Stimulated activated CD8-positive, alpha-beta memory T cell treated with anti-CD3 and anti-CD28 coated beads, Interleukin-4, amount 100 ng/mL, for 24 hours (primary cell): ENCODE results near the gene CGB3.
A peak's percentile ranks its signal among the peaks of the same experiment; 100 is the strongest.
"Not testable (repeated sequence)": the region's sequence is repeated elsewhere in the genome, so short reads cannot be mapped to it uniquely, and the experiment has no call there.

Source experiments
- DNase-seq: peaks from one replicate; pipeline ENCODE4 v3.0.0-alpha.2; 2020; ENCODE audit warnings: low read depth

The CGB3 gene

DNA sequence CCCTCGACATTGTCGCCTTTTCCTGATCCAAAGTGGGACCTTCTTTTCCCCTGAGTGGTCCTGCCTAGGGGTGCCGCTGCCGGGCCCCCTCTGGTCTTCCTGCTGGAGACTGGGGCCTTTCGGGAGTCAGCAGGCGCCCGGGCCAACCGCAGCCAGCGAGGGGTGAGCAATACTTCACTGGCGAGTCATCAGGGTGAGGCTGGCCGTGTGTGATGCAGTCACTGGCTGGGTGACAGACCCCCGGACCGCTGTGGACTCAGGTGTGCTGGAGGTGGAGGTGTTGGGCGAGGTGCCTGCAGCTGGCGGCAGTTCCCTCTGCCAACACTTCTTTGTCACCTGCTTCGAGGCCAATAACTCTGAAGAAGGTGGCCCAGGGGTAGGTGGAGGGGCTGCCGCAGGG, 18.0 kb upstream of the CGB3 start:
- no peak for DNase-seq

DNA sequence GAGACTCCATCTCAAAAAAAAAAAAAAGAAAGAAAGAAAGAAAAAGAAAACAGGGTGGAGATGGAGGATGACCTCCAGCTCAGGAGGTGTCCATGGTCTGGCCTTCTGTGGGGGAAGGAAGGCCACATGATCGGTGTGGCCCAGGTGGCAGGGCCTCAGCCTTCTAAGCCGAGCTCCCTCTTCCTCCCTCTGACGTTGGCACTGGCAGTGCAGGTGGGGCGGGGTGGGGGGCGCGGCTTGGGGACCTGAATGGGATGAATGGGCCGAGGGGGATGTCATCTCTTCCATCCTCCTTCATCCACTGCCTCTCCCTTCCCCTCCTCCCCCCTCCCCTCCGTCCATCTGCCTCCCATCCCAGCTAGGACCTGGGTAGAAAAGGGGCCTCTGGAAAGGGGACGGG, 15.6 kb upstream of the CGB3 start:
- DNase-seq = not testable (repeated sequence)

- DNase-seq = not testable (repeated sequence)
Observed at GRCh38 chr19:49038557-49039276, 14.6 kb upstream of the CGB3 start.

GRCh38 chr19:49038111-49038510, 14.0 kb upstream of the CGB3 start:
- not testable (repeated sequence) for DNase-seq

GRCh38 chr19:49036815-49037214, 12.7 kb upstream of the CGB3 start, which contains the start of gene CGB1:
TSS of gene CGB1 (minus strand) at chr19:49036895. CDS start at chr19:49036711, 184 bp downstream.
- peak; percentile 40 for DNase-seq

DNA sequence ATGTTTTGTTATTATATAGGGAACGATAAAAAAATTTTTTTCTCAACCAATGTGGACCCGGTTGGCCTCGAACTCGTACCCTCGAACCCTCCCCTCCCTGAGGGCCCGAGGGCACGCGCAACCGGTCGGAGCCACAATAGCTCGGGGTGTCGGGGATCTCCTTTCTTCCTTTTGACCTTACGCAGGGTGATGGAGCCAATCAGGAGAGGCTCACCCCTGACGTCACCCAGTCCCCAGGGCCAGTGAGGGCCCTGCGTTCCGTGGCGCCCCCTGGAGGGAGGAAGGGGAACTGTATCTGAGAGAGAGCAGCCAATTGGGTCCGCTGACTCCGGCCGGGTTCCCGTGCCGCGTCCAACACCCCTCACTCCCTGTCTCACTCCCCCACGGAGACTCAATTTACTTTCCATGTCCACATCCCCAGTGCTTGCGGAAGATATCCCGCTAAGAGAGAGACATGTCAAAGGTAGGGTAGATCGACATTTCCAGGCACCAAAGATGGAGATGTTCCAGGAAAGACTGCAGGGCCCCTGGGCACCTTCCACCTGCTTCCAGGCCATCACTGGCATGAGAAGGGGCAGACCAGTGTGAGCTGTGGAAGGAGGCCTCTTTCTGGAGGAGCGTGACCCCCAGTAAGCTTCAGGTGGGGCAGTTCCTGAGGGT, 7.6 kb upstream of the CGB3 start, which contains the start of gene CGB2:
Gene CGB2 (plus strand): TSS at position 249 of the 660 bp plus-strand sequence. CDS start 206 bp downstream, at position 455.
- DNase-seq = peak; percentile 58

GRCh38 chr19:49030323-49030722, 6.2 kb upstream of the CGB3 start:
- DNase-seq = not testable (repeated sequence)

DNA sequence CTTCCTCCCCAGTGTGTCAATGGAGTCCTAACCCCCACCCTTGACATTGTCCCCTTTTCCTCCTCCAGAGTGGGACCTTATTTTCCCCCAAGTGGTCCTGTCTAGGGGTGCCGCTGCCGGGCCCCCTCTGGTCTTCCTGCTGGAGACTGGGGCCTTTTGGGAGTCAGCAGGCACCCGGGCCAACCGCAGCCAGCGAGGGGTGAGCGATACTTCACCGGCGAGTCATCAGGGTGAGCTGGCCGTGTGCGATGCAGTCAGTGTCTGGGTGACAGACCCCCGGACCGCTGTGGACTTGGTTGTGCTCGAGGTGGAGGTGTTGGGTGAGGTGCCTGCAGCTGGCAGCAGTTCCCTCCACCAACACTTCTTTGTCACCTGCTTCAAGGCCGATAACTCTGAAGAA, 5.6 kb upstream of the CGB3 start:
- not testable (repeated sequence) for DNase-seq

GRCh38 chr19:49028686-49029085, 4.6 kb upstream of the CGB3 start:
- not testable (repeated sequence) for DNase-seq

DNA sequence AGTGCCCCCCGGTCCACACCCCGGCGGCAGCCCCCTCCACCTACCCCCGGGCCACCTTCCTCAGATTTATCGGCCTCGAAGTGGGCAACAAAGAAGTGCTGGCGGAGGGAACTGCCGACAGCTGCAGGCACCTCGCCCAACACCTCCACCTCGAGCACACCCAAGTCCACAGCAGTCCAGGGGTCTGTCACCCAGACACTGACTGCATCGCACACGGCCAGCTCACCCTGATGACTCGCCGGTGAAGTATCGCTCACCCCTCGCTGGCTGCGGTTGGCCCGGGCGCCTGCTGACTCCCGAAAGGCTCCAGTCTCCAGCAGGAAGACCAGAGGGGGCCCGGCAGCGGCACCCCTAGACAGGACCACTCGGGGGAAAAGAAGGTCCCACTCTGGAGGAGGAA, 1.5 kb upstream of the CGB3 start:
- DNase-seq = not testable (repeated sequence)

- not testable (repeated sequence) for DNase-seq
Observed at GRCh38 chr19:49025088-49025487, 955 bp upstream of the CGB3 start.

DNA sequence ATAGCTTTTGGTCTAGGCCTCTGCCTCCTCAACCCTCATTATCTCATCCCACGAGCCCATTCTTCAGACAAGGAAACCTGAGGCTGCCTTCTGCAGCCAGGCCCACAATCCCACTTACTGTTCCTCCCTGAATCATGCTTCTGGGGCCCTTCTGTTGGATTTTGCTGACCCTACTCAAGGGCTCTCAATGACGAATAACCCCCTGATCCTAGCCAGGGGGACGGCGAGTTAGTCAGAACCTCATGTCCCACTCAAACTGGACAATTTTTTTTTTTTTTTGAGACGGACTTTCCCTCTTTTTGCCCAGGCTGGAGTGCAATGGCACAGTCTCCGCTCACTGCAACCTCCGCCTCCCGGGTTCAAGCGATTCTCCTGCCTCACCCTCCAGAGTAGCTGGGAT, 2.0 kb downstream of the CGB3 start:
- DNase-seq = no peak

DNA sequence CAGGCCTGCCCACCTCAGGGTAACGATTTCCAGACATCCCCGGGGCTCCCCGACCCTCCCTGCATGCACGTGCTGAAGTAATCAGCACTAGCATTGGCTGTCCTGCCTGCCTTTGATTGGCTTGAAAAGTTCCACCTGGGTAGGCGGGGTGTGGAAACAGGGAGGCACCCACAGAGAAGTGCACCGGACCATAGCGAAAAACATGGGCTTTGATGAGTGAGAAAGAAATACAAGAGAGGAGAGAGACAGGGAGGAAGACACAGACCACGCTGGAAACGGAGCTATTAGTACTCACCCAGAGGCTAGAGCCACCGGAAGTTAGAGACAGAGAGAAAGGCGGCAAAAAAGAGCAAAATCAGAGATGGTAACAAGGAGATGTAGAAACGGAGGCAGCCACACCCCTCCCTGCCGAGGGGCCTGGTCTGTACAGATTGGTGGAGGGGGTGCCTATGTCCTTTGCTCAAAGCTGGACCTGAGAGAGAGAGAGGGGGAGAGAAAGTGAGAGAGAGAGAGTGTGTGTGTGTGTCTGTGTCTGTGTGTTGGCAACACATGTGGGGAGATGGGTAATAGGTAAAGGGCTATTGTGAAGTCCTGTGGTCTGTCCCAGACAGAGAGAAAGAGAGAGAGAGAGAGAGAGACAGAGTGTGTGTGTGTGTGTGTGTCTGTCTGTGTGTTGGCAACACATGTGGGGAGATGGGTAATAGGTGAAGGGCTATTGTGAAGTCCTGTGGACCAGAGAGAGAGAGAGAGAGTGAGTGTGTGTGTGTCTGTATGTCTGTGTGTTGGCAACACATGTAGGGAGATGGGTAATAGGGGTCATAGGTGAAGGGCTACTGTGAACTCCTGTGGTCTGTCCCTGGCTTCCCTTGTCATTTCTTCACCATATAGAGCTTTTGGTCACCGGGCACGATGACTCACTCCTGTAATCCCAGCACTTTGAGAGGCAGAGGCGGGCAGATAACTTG, 2.9 kb downstream of the CGB3 start:
- no peak for DNase-seq

GRCh38 chr19:49020342-49020741, 3.8 kb downstream of the CGB3 start:
- DNase-seq = no peak

- peak; percentile 43 for DNase-seq
Observed at GRCh38 chr19:49019242-49019932, 4.7 kb downstream of the CGB3 start.

DNA sequence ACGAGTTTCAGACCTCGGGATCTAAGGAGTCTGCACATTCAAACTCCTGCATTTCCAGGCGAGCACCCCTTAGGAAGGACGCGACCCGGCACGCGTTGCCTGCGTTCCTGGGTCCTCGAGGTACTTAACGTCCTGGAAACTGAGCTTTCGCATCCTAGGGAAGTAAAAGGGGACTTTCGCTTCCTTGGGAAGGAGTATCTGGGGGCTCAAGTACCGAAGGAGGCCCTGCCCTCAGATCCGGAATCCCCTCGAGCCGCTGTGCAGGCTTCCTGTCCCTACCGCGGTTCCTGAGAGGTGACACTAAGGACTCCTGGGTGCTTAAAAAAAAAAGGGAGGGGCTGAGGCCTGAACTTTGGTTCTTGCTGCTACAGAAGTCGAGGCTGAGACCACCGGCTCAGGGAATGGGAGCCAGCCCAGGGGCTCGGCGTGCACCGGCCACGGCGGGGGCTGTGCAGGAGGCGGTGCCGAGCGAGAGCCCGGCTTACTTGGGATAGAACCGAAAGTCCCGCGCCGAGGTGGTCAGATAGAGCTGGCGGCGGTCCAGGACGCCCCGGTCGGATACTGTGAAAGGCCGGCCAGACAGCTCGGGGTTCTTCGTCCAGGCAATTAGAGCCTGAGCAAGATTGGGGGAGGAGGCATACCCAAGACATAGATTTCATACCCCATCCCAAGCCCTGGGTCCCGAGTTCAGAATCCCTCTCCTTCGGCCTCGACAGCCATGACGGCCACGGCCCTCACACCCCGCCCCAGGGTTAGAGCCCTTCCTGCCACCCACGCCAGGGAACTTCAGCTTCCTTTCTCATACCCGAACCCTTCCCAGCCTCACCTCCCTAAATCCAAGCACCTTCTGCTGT, 5.5 kb downstream of the CGB3 start:
- not testable (repeated sequence) for DNase-seq

DNA sequence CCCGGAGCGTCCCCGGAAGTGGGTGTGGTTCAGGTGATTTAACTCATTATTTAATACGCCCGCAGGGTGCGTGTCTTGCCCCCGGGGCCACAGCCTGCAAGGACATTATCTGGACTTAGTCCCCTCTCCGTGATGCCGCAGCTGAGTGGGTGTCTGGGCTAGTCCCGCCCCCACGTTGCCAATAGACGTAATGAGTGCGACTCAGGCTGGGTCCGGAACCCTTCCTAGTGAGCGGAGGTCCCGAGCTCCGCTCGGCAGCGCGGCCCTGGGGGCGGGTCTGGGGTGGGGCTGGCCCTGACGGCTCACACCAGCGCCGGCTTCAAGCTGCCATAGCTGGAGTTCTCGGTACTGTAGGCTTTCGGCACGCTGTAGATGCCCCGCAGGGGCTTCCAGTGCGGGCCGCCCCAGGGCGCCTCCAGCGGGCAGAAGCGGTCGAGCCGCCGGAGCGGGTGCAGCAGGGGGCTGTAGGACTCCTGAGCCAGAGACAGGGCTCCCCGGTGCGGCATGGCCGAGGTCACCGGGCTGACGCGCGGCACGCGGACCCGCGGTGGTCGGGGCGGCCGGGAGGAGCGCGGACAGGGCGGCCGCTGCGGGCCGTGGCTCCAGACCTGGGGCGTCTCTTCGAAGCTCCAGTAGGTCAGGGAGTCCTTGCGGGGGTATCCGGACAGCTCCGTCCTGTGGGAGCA, 6.3 kb downstream of the CGB3 start:
- DNase-seq = peak; percentile 52

- no peak for DNase-seq
Observed at GRCh38 chr19:49017041-49017665, 7.0 kb downstream of the CGB3 start, which contains the start of gene LHB. TSS of gene LHB (minus strand) at chr19:49017091. CDS start at chr19:49017081, 10 bp downstream.

DNA sequence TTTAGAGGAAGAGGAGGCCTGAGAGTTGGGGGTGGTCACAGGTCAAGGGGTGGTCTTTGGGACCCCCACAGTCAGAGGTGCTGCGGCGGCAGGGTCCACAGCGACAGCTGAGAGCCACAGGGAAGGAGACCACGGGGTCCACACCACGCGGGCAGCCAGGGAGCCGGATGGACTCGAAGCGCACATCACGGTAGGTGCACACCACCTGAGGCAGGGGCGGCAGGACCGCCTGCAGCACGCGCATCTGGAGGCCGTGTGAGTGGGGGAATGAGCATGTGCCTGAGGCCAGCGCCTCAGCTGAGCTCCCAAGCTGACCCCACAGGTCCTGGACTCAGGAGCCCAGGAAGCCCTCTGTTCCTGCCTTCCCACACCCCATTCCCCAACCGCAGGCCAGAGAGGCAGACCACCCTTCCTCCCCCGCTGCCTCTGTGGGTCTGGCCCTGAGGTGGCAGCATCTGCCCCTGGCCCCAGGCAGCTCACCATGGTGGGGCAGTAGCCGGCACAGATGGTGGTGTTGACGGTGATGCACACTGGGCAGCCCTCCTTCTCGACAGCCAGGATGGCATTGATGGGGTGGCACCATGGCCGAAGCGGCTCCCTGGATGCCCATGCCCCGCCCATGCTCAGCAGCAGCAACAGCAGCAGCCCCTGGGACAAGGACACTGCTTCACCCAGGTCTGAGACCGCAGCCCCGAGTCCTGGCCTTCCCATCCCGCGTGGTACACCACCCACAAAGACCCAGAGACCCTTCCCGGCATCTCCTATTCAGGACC, 7.9 kb downstream of the CGB3 start:
- DNase-seq = no peak
